Endothelial cell of umbilical vein (primary cell): ENCODE measurements around the gene CEP78. TPM values are rescaled to one million over a fixed set of nuclear protein-coding genes. Genes with fewer than 3 reads are reported as not detected.

Source experiments
- BruUV-seq: library from RNA; stranded (reverse); fragments of 400-500 nt; replicated peaks from 2 replicates; lab custom pipeline; 2021; lab: Mats Ljungman, UMichigan
- CTCF ChIA-PET: fragments of 300-600, 350-600 bp; sonication (Branson Sonifier 250); formaldehyde crosslinking; loops from one replicate; lab custom pipeline; 2021; ENCODE audit warnings: antibody characterized with exemption, inconsistent platforms; lab: Charles Lee
- POLR2A ChIA-PET: fragments of 300-600, 350-600 bp; sonication (Branson Sonifier 250); formaldehyde crosslinking; loops from one replicate; lab custom pipeline; 2021; ENCODE audit warnings: antibody characterized with exemption, inconsistent platforms; lab: Charles Lee
- DNase-seq: peaks from one replicate; pipeline ENCODE4 v3.0.0-alpha.2; 2011; ENCODE audit warnings: low read depth, low spot score
- FAIRE-seq: peaks from 2 replicates; lab custom pipeline; 2011; peaks lifted over from hg19 to GRCh38; lab: Jason Lieb, UNC
- H2AFZ ChIP-seq: 2 replicates; pipeline ENCODE4 v1.6.0; 2012; ENCODE audit warnings: low read depth, low read length, control low read depth, inconsistent platforms
- H3K27ac ChIP-seq: 2 replicates; pipeline ENCODE4 v1.5.1; 2011; ENCODE audit warnings: low read depth, mild to moderate bottlenecking, control low read depth, low read length, moderate library complexity; ENCODE audit not compliant: insufficient read depth
- H3K27me3 ChIP-seq, 2 experiments: 2 replicates each; pipeline versions ENCODE4 v1.6.0 to v1.6.1; 2011; ENCODE audit warnings: low read length in 2 of 2, mixed read lengths in 1 of 2; ENCODE audit not compliant: control insufficient read depth in 2 of 2, insufficient read depth in 2 of 2
- H3K36me3 ChIP-seq, 2 experiments: 2 replicates in 1 of 2; 3 replicates in 1 of 2; pipeline ENCODE4 v1.5.1; 2011; ENCODE audit warnings: low read length in 2 of 2, mild to moderate bottlenecking in 1 of 2, moderate library complexity in 1 of 2; ENCODE audit not compliant: control insufficient read depth in 2 of 2, insufficient read depth in 2 of 2; ENCODE audit errors: extremely low read depth in 1 of 2
- H3K4me1 ChIP-seq: 3 replicates; pipeline ENCODE4 v1.5.1; 2011; ENCODE audit warnings: mild to moderate bottlenecking, low read length; ENCODE audit not compliant: control insufficient read depth, insufficient read depth; ENCODE audit errors: extremely low read depth
- H3K4me2 ChIP-seq: 2 replicates; pipeline ENCODE4 v1.6.1; 2011; ENCODE audit warnings: low read length, control low read depth, mixed read lengths; ENCODE audit not compliant: insufficient read depth
- H3K4me3 ChIP-seq, 3 experiments: fragments of 200-600 bp in 1 of 3; sonication (generic), shearing (Covaris generic) in 1 of 3; replicated peaks in 1 of 3; 2 replicates each; pipeline ENCODE4 v1.5.1; 2011 to 2016; ENCODE audit warnings: control low read depth in 3 of 3, low read length in 3 of 3, mild to moderate bottlenecking in 2 of 3, inconsistent platforms in 1 of 3, low read depth in 1 of 3, moderate library complexity in 1 of 3; ENCODE audit not compliant: insufficient read depth in 1 of 3
- H3K79me2 ChIP-seq: 2 replicates; pipeline ENCODE4 v1.6.0; 2012; ENCODE audit warnings: low read length, inconsistent platforms; ENCODE audit not compliant: control insufficient read depth, insufficient read depth
- H3K9ac ChIP-seq: replicated peaks from 2 replicates; pipeline ENCODE3; 2011; ENCODE audit warnings: low read length, control low read depth; ENCODE audit not compliant: insufficient read depth; ENCODE audit errors: extremely low read depth
- H3K9me1 ChIP-seq: replicated peaks from 3 replicates; pipeline ENCODE4 v1.6.0; 2011; ENCODE audit warnings: mild to moderate bottlenecking, low read length; ENCODE audit not compliant: control insufficient read depth, insufficient read depth; ENCODE audit errors: extremely low read depth
- H3K9me3 ChIP-seq: replicated peaks from 2 replicates; pipeline ENCODE4 v1.5.1; 2012; ENCODE audit warnings: low read length, inconsistent platforms; ENCODE audit not compliant: control insufficient read depth, insufficient read depth
- H4K20me1 ChIP-seq: replicated peaks from 2 replicates; pipeline ENCODE3; 2011; ENCODE audit warnings: mild to moderate bottlenecking, low read length; ENCODE audit not compliant: control insufficient read depth, insufficient read depth; ENCODE audit errors: extremely low read depth
- CTCF ChIP-seq, 2 donors: IDR thresholded peaks; 1 replicate in 1 of 2; 2 replicates in 1 of 2; pipeline ENCODE4 v1.5.1; 2011; ENCODE audit warnings: low read length in 2 of 2, mild to moderate bottlenecking in 2 of 2, moderate library complexity in 2 of 2, control low read depth in 1 of 2, inconsistent platforms in 1 of 2, low read depth in 1 of 2; ENCODE audit not compliant: insufficient read depth in 1 of 2; ENCODE audit errors: extremely low read depth in 1 of 2
- GATA2 ChIP-seq: IDR thresholded peaks from 2 replicates; pipeline ENCODE4 v1.7.0; 2011; ENCODE audit warnings: low read depth, mild to moderate bottlenecking, moderate library complexity, mixed read lengths, low read length; ENCODE audit not compliant: insufficient read length, insufficient read depth
- JUN ChIP-seq: IDR thresholded peaks from 2 replicates; pipeline ENCODE4 v1.6.1; 2011; ENCODE audit warnings: borderline replicate concordance, low read depth; ENCODE audit not compliant: insufficient read length, insufficient read depth
- POLR2A ChIP-seq: IDR thresholded peaks from 2 replicates; pipeline ENCODE4 v1.6.1; 2012; ENCODE audit warnings: low read depth, mild to moderate bottlenecking, control low read depth, low read length
- POLR2AphosphoS5 ChIP-seq: IDR thresholded peaks from 2 replicates; pipeline ENCODE4 v1.6.1; 2012; ENCODE audit warnings: low read depth, mild to moderate bottlenecking, control low read depth, low read length, moderate library complexity; ENCODE audit not compliant: insufficient read depth
- dilution Hi-C: fragments of 300-500 bp; cut with MboI; formaldehyde crosslinking; loops from one replicate; pipeline ENCODE4 v1.15.0; 2019; ENCODE audit warnings: low sequenced_read_pairs; ENCODE audit not compliant: extremely low pct_ligation_motif_present
- intact Hi-C: fragments of 100-400 bp; cut with micrococcal nuclease; formaldehyde crosslinking; loops from one replicate; pipeline ENCODE4 v1.10.0; 2022
- polyA plus RNA-seq, 4 experiments: library from polyadenylated mRNA; depleted of rRNA in 3 of 4; stranded (reverse) in 3 of 4; unstranded in 1 of 4; fragments of >200 nt; gene quantifications; 2 replicates each; pipeline versions ENCODE4 v1.2.1 to v1.2.3, GENCODE V29; 2011 to 2012; ENCODE audit warnings: missing spikeins in 1 of 4
- total RNA-seq: library from RNA; stranded (reverse); gene quantifications from 2 replicates; pipeline ENCODE4 v1.2.3, GENCODE V29; 2021

Gene CEP78
- total and polyA plus RNA-seq, 2 donors (not counting 3 experiments of a cell fraction or from before 2014, with no cell fraction given): 6.5 to 35.9 TPM

GRCh38 chr9:78306222-78307076 is 70.6 kb downstream of the CEP78 start:
- no peaks in the 10 kb centered on the region for H3K4me1 ChIP-seq
- intact Hi-C loops: no loop called here
- no TSS peak for BruUV-seq
- no peaks in the 10 kb centered on the region for H3K79me2 ChIP-seq
- no peak for FAIRE-seq
- TF ChIP-seq CTCF (IDR thresholded peaks at IDR 0.05; ENCODE audit: extremely low read depth in 1 of 2, insufficient read depth in 1 of 2, low read depth in 1 of 2, low read length in 2 of 2) (no peak), JUN (no peak), POLR2A (no peak), GATA2 (no peak), POLR2AphosphoS5 (no peak)
- H3K27ac ChIP-seq: no peak overlapping the region
- H3K4me3 ChIP-seq: no peak overlapping the region
- H4K20me1 ChIP-seq: no peaks in the 10 kb centered on the region
- no peak overlapping the region for H3K4me2 ChIP-seq
- no peaks in the 10 kb centered on the region for H3K9me1 ChIP-seq
- ChIA-PET POLR2A (no interaction called here), CTCF (no interaction called here)
- DNase-seq: no peak
- H3K9ac ChIP-seq: no peak overlapping the region
- H2AFZ ChIP-seq: no peak overlapping the region
- no peaks in the 10 kb centered on the region for H3K9me3 ChIP-seq
- dilution Hi-C loops: no loop called here
- no peaks in the 10 kb centered on the region for H3K27me3 ChIP-seq
- H3K36me3 ChIP-seq: peaks cover 3% of the 10 kb centered on the region in 2 experiments
